HepG2 (cell line): ENCODE results near the gene IL1R1. TPM values are rescaled to one million over a fixed set of nuclear protein-coding genes. Genes with fewer than 3 reads are reported as not detected.

Experiments
- AFF4 ChIP-seq: sonication (generic); formaldehyde crosslinking; IDR thresholded peaks from 2 replicates; pipeline ENCODE4 v1.4.0; 2020; ENCODE audit warnings: missing genetic modification reagents
- E2F1 ChIP-seq: sonication (generic); formaldehyde crosslinking; IDR thresholded peaks from 2 replicates; pipeline ENCODE4 v1.5.0; 2020; ENCODE audit warnings: missing genetic modification reagents
- FOXA1 ChIP-seq, 2 experiments: fragments of 450-650 bp in 1 of 2; sonication (generic) in 1 of 2; formaldehyde crosslinking in 1 of 2; IDR thresholded peaks; 2 replicates each; pipeline versions ENCODE4 v1.4.0 to v1.6.1; 2016 to 2020; ENCODE audit warnings: missing genetic modification reagents in 1 of 2
- HMG20A ChIP-seq: IDR thresholded peaks from 2 replicates; pipeline ENCODE4 v1.6.1; 2016; ENCODE audit warnings: borderline replicate concordance
- HMG20B ChIP-seq: conservative IDR thresholded peaks from 2 replicates; pipeline ENCODE4 v1.6.1; 2016; ENCODE audit warnings: missing genetic modification reagents, missing compliant biosample characterization
- SOX13 ChIP-seq, 3 experiments: fragments of 450-650 bp in 1 of 3; sonication (generic) in 1 of 3; formaldehyde crosslinking in 1 of 3; IDR thresholded peaks in 2 of 3; conservative IDR thresholded peaks in 1 of 3; 2 replicates each; pipeline versions ENCODE4 v1.5.0 to v1.6.1; 2016 to 2020; ENCODE audit warnings: antibody characterized with exemption in 1 of 3, mild to moderate bottlenecking in 1 of 3, missing compliant biosample characterization in 1 of 3, missing genetic modification reagents in 1 of 3, moderate library complexity in 1 of 3
- SRSF9 ChIP-seq: fragments of 200-400 bp; formaldehyde crosslinking; IDR thresholded peaks from 2 replicates; pipeline ENCODE4 v1.6.1; 2018; ENCODE audit warnings: borderline replicate concordance, mild to moderate bottlenecking, low read depth, low read length; ENCODE audit not compliant: insufficient read depth, poor library complexity, severe bottlenecking
- ZBTB10 ChIP-seq: sonication (generic); formaldehyde crosslinking; IDR thresholded peaks from 2 replicates; pipeline ENCODE4 v1.4.0; 2020; ENCODE audit warnings: missing genetic modification reagents, borderline replicate concordance
- ZBTB37 ChIP-seq: sonication (generic); formaldehyde crosslinking; IDR thresholded peaks from 2 replicates; pipeline ENCODE4 v1.4.0; 2020; ENCODE audit warnings: mild to moderate bottlenecking, missing genetic modification reagents
- ZKSCAN8 ChIP-seq: IDR thresholded peaks from 2 replicates; pipeline ENCODE4 v1.6.1; 2016; ENCODE audit warnings: borderline replicate concordance, missing genetic modification reagents, missing compliant biosample characterization
- ZNF20 ChIP-seq: sonication (generic); formaldehyde crosslinking; IDR thresholded peaks from 2 replicates; pipeline ENCODE4 v1.4.0; 2020; ENCODE audit warnings: mild to moderate bottlenecking, moderate library complexity, missing genetic modification reagents
- ZNF546 ChIP-seq: sonication (generic); formaldehyde crosslinking; conservative IDR thresholded peaks from 2 replicates; pipeline ENCODE4 v1.8.1; 2023; ENCODE audit warnings: mild to moderate bottlenecking, missing genetic modification reagents
- ZNF629 ChIP-seq: sonication (generic); formaldehyde crosslinking; conservative IDR thresholded peaks from 2 replicates; pipeline ENCODE4 v1.5.0; 2020; ENCODE audit warnings: missing genetic modification reagents
- ZXDC ChIP-seq: sonication (generic); formaldehyde crosslinking; IDR thresholded peaks from 2 replicates; pipeline ENCODE4 v1.5.0; 2020; ENCODE audit warnings: mild to moderate bottlenecking, missing genetic modification reagents
- polyA plus RNA-seq, 8 experiments: library from polyadenylated mRNA; depleted of rRNA in 3 of 8; stranded (reverse) in 7 of 8; unstranded in 1 of 8; fragments of >200 nt; fragmentation: Illumina TruSeq in 4 of 8; extraction: Trizol in 4 of 8; gene quantifications; 2 replicates each; pipeline versions ENCODE4 v1.2.1 to v1.2.3, GENCODE V29; 2011 to 2016; ENCODE audit warnings: low read depth in 4 of 8, missing spikeins in 1 of 8, mixed read lengths in 1 of 8; ENCODE audit not compliant: insufficient read depth in 1 of 8
- total RNA-seq, 5 experiments: library from RNA; depleted of rRNA; stranded (reverse); fragments of >200 nt; fragmentation: Illumina TruSeq; extraction: Trizol; gene quantifications; 2 replicates each; pipeline ENCODE4 v1.2.3, GENCODE V29; 2016; ENCODE audit warnings: low read depth in 1 of 5

IL1R1 gene
- total and polyA plus RNA-seq, 2 of the 13 experiments (the other 11 are each of a cell fraction or from before 2014, with no cell fraction given), result 38.0 to 93.1 TPM

- no peak for TF ChIP-seq AFF4 (CRISPR knock-in tag)
- no peak; the same call in 1 of the 2 replicates for TF ChIP-seq HMG20A
- no peak for TF ChIP-seq FOXA1 (IDR thresholded peaks at IDR 0.05)
- peak; percentile 65 for TF ChIP-seq FOXA1 (CRISPR knock-in tag; IDR thresholded peaks at IDR 0.05)
- TF ChIP-seq E2F1, result no peak
- no peak for TF ChIP-seq ZNF20 (CRISPR knock-in tag)
- TF ChIP-seq HMG20B, result peak; percentile 53; the same call in 1 of the 2 replicates
- peak; percentile 95 for TF ChIP-seq ZBTB37 (CRISPR knock-in tag)
- TF ChIP-seq ZBTB10 (CRISPR knock-in tag), result no peak
- no peak for TF ChIP-seq SRSF9
- TF ChIP-seq ZNF546 (CRISPR knock-in tag), result no peak
- no peak for TF ChIP-seq SOX13 (IDR thresholded peaks at IDR 0.05)
- TF ChIP-seq SOX13 (CRISPR knock-in tag; conservative IDR thresholded peaks at IDR 0.05 in 1 of 2, IDR thresholded peaks at IDR 0.05 in 1 of 2), result peak in 1 of 2 experiments; percentile 27; a peak in 1 of 4 replicates
- no peak for TF ChIP-seq ZXDC (CRISPR knock-in tag)
- TF ChIP-seq ZNF629 (CRISPR knock-in tag), result no peak
- TF ChIP-seq ZKSCAN8, result peak; percentile 28; the same call in 1 of the 2 replicates
Observed at GRCh38 chr2:102114851-102115497, 27.6 kb upstream of the IL1R1 start (continued).
